Measurements from ENCODE around the gene SPDYE3.
"Not testable (repeated sequence)": the region's sequence is repeated elsewhere in the genome, so short reads cannot be mapped to it uniquely, and the experiment has no call there.

SPDYE3 gene, protein sequence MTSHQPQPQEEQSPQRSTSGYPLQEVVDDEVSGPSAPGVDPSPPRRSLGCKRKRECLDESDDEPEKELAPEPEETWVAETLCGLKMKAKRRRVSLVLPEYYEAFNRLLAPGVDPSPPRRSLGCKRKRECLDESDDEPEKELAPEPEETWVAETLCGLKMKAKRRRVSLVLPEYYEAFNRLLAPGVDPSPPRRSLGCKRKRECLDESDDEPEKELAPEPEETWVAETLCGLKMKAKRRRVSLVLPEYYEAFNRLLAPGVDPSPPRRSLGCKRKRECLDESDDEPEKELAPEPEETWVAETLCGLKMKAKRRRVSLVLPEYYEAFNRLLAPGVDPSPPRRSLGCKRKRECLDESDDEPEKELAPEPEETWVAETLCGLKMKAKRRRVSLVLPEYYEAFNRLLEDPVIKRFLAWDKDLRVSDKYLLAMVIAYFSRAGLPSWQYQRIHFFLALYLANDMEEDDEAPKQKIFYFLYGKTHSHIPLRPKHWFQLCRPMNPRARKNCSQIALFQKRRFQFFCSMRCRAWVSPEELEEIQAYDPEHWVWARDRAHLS

DNA sequence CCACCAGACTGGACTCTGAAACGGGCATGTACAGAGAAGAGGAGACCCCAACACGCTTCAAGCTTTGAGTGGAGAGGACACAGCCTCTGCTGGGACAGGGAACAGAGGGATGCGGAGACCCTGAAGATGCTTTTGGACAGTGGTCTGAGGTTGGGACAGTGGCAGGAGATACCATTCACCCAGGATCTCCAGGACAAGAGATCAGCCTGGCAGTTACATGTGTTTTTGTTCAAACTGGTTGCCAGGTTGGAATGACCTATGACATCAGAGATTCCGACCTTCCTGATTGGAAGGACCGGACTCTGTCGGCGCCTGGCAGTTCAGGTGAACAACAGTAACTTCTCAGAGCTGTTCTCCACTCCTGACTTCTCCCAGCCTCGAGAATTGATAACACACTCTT is at the start of gene SPDYE3:
TSS of gene SPDYE3 (plus strand) at position 301 of the 400 bp plus-strand sequence. CDS start 184 bp downstream, outside the sequence.
- DNase-seq (ENCODE audit: low read depth); H3K4me3 ChIP-seq (ENCODE audit: control insufficient read depth, low read depth, low read length): not testable (repeated sequence)

DNA sequence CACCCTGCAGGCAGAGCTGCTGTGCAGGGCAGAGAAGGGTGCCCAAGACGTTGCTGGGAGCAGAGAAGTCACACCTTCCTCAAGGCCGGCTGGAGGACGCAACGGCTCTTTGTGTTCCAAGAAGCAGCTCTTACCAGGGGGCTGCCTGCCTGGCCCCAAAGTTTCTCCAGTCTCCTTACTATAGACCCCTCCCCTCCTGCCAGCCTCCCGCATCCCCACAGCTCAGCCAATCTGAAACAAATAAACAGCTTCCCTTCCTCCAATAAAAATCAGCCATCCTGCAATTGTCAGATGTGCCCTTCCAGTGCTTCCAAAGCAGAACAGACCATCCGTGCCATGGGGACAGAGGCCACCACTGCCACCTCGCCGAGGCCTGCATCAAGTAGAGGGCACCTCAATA is 47.5 kb upstream of the SPDYE3 start:
- DNase-seq (ENCODE audit: low read depth); H3K4me3 ChIP-seq (ENCODE audit: control insufficient read depth, low read depth, low read length): not testable (repeated sequence)

DNA sequence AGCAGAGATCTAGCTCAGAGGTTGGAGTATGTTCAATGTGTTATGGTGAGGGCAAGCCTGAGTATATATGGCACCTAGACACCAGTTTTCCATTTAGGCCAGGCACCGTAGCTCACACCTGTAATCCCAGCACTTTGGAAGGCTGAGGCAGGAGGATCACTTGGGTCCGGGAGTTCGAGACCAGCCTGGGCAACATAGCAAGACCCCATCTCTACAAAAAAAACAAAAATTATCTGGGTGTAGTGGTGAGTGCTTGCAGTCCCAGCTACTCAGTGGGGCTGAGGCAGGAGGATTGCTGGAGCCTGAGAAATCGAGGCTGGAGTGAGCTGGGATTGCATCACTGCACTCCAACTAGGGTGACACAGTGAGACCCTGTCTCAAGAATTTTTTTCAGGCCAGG is 44.6 kb upstream of the SPDYE3 start:
- not testable (repeated sequence) for DNase-seq (ENCODE audit: low read depth); H3K4me3 ChIP-seq (ENCODE audit: control insufficient read depth, low read depth, low read length)

DNA sequence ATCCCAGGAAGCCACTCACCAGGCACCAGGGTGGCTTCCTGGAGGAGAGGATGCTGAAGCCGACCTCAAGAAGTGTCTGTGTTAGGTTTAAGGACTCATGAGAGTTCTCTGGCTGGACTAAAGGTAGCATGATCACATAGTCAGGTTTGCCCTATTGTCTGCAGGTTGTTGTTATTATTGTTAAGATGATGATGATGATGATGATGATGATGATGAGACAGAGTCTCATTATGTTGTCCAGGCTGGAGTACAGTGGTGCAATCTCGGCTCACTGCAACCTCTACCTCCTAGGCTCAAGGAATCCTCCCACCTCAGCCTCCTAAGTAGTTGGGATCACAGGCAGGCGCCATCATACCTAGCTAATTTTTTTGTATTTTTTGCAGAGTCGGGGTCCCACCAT is 43.3 kb upstream of the SPDYE3 start:
- not testable (repeated sequence) for DNase-seq (ENCODE audit: low read depth); H3K4me3 ChIP-seq (ENCODE audit: control insufficient read depth, low read depth, low read length)

DNA sequence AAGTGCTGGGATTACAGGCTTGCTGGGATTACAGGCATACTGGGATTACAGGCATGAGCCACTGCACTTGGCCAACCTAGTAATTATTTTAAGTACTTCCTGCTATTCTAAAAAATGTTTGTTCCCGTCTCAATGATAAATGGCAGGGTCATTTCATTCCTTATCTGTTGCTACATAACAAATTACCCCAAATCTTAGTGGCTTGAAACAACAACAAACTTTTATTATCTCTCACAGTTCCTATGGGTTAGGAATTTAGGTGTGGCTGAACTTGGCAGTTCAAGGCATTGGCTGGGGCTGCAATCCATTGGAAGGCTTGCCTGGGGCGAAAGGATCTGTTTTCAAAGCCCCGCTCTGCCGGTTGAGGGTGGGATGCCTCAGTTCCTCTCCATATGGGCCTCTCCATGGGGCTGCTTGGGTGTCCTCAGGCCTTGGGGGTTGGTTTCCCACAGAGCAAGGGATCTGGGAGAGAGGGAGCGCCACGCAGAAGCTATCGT is 42.8 kb upstream of the SPDYE3 start:
- H3K4me3 ChIP-seq (ENCODE audit: control insufficient read depth, low read depth, low read length); DNase-seq (ENCODE audit: low read depth): not testable (repeated sequence)

DNA sequence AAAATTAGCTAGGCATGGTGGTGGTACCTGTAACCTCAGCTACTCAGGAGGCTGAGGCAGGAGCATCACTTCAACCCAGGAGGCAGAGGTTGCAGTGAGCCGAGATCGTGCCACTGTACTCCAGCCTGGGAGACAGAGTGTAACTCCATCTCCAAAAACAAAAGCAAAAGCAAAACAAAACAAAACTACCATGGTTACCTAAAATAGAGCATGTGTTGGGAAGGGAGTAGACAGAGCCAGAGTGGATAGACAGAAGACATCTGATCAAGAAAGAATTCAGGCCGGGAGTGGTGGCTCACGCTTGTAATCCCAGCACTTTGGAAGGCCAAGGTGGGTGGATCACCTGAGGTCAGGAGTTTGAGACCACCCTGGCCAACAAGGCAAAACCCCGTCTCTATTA is 41.7 kb upstream of the SPDYE3 start:
- H3K4me3 ChIP-seq (ENCODE audit: control insufficient read depth, low read depth, low read length); DNase-seq (ENCODE audit: low read depth): not testable (repeated sequence)

DNA sequence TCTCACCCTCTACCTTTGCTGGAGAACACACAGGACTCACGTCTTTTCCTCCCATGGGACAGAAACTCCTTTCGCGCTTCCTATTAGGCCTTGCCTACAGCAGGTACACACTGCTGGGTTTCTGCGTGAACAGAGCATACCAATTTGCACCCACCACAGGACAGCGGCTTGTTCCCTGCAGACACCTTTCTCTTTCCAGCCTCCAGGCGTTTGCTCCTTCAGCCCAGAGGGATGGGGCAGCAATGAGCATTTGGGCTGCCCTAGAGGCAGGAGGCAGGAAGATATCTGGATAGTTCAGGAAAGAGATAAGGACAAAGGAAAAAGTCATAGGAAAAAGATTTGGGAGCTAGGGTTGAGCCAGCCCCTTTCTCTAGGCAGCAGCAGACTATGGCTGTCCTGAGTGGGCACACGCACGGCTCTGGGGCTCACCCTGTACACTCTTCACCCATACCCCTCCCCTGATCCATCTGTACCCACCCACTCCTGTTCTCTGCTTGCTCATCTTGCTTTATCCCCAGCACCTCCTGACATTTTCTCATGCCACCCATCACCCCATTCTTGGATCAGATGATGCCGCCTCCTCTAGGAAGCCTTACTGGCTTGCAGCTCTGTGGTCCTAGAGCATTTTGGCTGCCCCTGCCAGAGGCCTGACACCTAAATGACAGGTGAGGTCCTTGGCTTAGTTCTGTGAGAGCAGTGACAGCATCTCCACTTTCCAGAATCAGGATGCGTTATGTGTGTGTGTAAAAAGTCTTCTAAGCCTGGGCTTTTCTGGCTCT is 40.7 kb upstream of the SPDYE3 start:
- no peak overlapping the region for H3K4me3 ChIP-seq (ENCODE audit: control insufficient read depth, low read depth, low read length)
- DNase-seq (ENCODE audit: low read depth) = no peak
- TF ChIP-seq, protein P1, sequence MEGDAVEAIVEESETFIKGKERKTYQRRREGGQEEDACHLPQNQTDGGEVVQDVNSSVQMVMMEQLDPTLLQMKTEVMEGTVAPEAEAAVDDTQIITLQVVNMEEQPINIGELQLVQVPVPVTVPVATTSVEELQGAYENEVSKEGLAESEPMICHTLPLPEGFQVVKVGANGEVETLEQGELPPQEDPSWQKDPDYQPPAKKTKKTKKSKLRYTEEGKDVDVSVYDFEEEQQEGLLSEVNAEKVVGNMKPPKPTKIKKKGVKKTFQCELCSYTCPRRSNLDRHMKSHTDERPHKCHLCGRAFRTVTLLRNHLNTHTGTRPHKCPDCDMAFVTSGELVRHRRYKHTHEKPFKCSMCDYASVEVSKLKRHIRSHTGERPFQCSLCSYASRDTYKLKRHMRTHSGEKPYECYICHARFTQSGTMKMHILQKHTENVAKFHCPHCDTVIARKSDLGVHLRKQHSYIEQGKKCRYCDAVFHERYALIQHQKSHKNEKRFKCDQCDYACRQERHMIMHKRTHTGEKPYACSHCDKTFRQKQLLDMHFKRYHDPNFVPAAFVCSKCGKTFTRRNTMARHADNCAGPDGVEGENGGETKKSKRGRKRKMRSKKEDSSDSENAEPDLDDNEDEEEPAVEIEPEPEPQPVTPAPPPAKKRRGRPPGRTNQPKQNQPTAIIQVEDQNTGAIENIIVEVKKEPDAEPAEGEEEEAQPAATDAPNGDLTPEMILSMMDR (IDR thresholded peaks at IDR 0.05; ENCODE audit: control insufficient read depth, insufficient read depth, low read depth, low read length, missing control alignments) = no peak

DNA sequence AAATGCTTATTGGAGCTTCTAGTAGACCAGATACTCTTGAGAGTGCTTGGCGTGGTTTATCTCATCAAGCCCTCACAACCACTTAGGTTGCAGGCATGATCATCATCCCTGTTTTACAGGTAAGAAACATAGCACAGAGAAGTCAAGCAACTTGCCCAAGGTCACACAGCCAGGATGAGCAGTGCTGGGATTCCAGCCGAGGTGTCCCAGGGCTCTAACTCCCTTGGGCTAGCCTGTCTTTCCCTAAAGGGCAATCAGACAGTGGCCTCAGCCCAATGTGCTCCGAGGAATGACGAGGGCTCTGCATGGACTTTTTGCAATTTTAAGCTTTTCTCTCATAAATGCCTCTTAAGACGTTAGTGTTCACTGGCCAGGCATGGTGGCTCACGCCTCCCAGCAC is 39.9 kb upstream of the SPDYE3 start:
- H3K4me3 ChIP-seq (ENCODE audit: control insufficient read depth, low read depth, low read length) = no peak overlapping the region
- no peak for DNase-seq (ENCODE audit: low read depth)
- TF ChIP-seq, protein P1 (IDR thresholded peaks at IDR 0.05; ENCODE audit: control insufficient read depth, insufficient read depth, low read depth, low read length, missing control alignments) = no peak

DNA sequence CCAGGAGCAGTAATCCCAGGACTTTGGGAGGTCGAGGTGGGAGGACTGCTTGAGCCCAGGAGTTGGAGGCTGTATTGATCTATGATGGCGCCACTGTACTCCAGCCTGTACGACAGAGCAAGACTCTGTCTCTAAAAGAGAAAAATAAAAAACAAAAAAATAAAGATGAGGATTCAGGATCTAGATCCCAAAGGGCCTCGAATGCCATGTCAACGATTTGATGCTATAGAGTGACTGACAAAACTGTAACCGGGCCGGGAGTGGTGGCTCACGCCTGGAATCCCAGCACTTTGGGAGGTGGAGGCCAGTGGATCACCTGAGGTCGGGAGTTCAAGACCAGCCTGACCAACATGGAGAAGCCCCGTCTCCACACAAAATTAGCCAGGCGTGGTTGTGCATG is 38.6 kb upstream of the SPDYE3 start:
- DNase-seq (ENCODE audit: low read depth); H3K4me3 ChIP-seq (ENCODE audit: control insufficient read depth, low read depth, low read length): not testable (repeated sequence)

DNA sequence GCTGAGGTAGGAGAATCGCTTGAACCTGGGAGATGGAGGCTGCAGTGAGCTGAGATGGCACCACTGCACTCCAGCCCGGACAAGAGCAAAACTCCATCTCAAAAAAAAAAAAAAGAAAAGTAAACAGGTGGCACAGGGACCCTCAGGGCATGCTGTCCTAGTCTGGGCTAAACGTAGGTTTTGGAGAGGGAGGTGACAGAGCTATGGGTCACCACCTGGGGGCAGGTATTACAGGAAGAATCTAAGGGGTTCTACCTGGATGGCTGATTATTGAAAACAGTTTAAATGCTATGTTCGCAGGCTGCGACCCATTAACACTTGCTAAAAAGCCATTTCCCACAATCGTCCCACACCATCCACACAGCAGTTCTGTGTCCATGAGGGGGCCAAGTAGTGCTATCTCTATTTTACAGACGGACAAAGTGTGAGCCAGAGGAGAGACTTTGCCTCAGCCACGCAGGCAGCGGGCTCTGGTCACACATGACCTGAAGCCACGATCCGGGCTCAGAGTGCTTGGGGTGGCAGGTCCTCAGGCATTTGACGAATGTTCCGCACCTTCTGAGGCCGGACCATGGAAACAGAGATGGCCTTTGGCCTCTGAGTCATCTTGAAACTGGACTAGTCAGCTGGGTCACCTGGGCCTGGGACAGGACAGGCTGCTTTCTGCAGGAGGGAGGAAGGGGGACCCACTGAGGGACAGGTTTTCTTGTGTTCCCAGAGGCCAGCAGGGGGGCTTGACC is 38.0 kb upstream of the SPDYE3 start:
- DNase-seq (ENCODE audit: low read depth); H3K4me3 ChIP-seq (ENCODE audit: control insufficient read depth, low read depth, low read length): not testable (repeated sequence)

DNA sequence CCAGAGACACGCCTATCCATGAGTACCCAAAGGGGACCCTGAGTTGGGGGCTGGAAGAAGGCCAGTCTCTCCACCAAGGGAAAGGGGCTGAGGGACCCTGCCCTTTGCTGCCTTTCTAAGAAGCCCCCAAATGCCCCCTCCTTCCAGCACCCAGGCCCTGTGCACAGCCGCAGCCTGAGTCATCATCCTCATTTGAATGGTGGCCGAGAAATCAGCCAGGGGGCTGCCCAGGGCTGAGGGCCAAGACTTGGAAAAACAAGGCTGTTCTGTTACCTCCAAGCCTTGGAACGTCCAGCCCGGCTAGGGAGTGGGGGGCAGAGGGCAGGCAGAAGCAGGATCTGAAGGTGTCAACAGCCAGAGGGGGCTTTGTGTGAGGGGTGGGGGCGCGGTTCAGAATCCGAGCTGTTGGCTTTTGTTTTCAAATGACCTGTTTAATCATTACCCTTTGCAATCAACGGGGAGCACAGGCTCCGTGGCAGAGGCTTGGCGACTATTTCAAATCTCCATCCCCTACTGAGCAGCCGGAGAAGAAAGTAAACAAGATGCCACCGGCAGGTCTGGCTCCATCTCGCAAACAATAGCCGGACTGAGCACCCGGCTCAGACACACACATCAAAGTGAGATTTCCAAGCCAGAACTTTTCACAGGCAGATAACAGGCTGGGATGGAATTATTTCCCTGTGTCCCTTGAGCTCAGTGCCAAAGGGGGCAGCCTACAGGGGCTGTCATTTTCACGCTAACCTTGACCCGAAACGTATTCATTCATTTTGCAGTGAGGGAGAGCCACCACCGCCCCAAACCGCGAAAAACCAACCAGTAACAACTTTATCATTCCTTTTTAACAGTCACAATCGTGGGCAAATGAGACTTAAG is 37.2 kb upstream of the SPDYE3 start:
- not testable (repeated sequence) for DNase-seq (ENCODE audit: low read depth)
- H3K4me3 ChIP-seq (ENCODE audit: control insufficient read depth, low read depth, low read length) = peak overlapping the region; percentile 55; the same call in 1 of the 2 replicates

DNA sequence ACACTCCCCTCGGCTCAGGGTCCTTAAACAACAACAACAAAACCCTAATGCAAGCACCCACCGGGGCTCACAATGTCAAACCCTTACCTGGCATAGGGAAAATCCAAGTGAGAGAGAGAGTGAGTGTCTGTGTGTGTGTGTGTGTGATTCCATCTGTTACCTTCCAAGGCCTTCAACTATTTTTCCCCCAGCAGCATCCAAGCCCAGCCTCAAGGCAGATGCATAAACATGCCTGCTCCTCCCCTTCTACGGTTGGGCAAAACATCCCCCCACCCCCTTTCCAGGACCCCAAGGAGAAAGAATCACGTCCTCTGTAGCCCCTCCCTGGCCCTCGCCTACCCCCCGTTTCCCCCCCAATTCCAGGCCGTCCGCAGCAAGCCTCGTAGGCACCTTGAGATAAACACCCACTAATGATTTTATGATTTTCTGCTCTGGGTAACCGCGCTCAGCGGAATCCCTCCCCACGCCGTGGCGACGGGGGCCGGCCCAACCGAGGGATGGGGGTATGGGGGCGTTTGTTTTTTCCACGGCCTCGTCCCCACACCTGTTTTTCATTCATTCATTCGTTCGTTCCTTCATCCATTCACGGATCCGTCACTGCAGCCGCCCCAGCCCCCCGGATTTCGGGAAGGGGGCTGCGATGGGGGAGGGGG is 36.4 kb upstream of the SPDYE3 start:
- peak overlapping the region; percentile 55 for H3K4me3 ChIP-seq (ENCODE audit: control insufficient read depth, low read depth, low read length)
- DNase-seq (ENCODE audit: low read depth) = not testable (repeated sequence)
